Activated CD4-positive, alpha-beta T cell treated with anti-CD3 and anti-CD28 coated beads, Interleukin-2, amount 10 ng/mL, durations not matched to agents 7 days and 5 days (primary cell): ENCODE measurements around the gene DDX56. TPM values are rescaled to one million over a fixed set of nuclear protein-coding genes. Genes with fewer than 3 reads are reported as not detected.
"Not testable (repeated sequence)": the region's sequence is repeated elsewhere in the genome, so short reads cannot be mapped to it uniquely, and the experiment has no call there.

Experiments used
- CTCF ChIA-PET: fragments of 350-600 bp; sonication (Branson Sonifier 250); formaldehyde crosslinking; loops from one replicate; lab custom pipeline; 2021; ENCODE audit warnings: antibody characterized with exemption; lab: Charles Lee
- POLR2A ChIA-PET: fragments of 350-600 bp; sonication (Branson Sonifier 250); formaldehyde crosslinking; loops from one replicate; lab custom pipeline; 2021; ENCODE audit warnings: antibody characterized with exemption; lab: Charles Lee
- DNase-seq: peaks from one replicate; pipeline ENCODE4 v3.0.0-alpha.2; 2020
- H3K27ac Mint-ChIP-seq: one replicate; pipeline ENCODE4 v1.8.0; 2021; ENCODE audit warnings: mild to moderate bottlenecking, moderate library complexity, mixed read lengths
- H3K27me3 Mint-ChIP-seq: one replicate; pipeline ENCODE4 v1.8.0; 2021; ENCODE audit warnings: mixed read lengths
- H3K36me3 Mint-ChIP-seq: one replicate; pipeline ENCODE4 v1.8.0; 2021; ENCODE audit warnings: low read depth, mixed read lengths
- H3K4me1 Mint-ChIP-seq: one replicate; pipeline ENCODE4 v1.8.0; 2021; ENCODE audit warnings: mixed read lengths
- H3K4me3 Mint-ChIP-seq: one replicate; pipeline ENCODE4 v1.8.0; 2021; ENCODE audit warnings: mild to moderate bottlenecking, moderate library complexity, mixed read lengths
- H3K9me3 Mint-ChIP-seq: one replicate; pipeline ENCODE4 v1.8.0; 2021; ENCODE audit warnings: mixed read lengths
- total RNA-seq, 2 experiments: library from RNA; stranded (reverse); gene quantifications; one replicate each; pipeline ENCODE4 v1.2.3, GENCODE V29; 2021

The DDX56 gene
- total RNA-seq, 2 experiments from 2014 or later, result 83.6 to 84.9 TPM

- H3K36me3 Mint-ChIP-seq, H3K4me3 Mint-ChIP-seq, POLR2A ChIA-PET, H3K4me1 Mint-ChIP-seq, H3K27ac Mint-ChIP-seq, DNase-seq, H3K9me3 Mint-ChIP-seq: not testable (repeated sequence)
- CTCF ChIA-PET, result interaction anchor here (0.5 to 1.5 kb wide), 3 partner anchors 13 to 437 kb away, joined by 3 to 5 read pairs (median 3); no protein-coding TSS in a partner anchor
- peaks cover 21% of the 10 kb centered on the region for H3K27me3 Mint-ChIP-seq
Measured at GRCh38 chr7:44552473-44553005, 21.2 kb downstream of the DDX56 start.

DNA sequence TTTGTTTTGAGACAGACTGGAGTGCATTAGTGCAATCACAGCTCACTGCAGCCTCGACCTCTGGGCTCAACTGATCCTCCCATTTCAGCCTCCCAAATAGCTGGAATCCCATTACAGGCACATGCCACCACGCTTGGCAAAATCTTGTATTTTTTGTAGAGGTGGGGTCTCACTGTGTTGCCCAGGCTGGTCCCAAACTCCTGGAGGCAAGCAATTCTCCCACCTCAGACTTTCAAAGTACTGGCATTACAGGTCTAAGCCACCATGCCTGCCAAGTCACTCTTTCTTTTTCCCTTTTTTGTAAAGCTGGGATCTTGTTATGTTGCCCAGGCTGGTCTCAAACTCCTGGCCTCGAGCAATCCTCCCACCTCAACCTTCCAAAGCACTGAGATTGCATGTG lies 24.3 kb downstream of the DDX56 start:
- Mint-ChIP-seq H3K4me1 (peaks cover 7% of the 10 kb centered on the region), H3K27ac (no peak overlapping the region), H3K27me3 (peaks cover 23% of the 10 kb centered on the region), H3K4me3 (no peak overlapping the region), H3K36me3 (no peaks in the 10 kb centered on the region), H3K9me3 (no peaks in the 10 kb centered on the region)
- DNase-seq, result no peak
- ChIA-PET POLR2A (no interaction called here), CTCF (interaction anchor here (1.1 kb wide), 1 partner anchor 15 kb away, joined by 3 read pairs; no protein-coding TSS in a partner anchor)

GRCh38 chr7:44548893-44549292 lies 24.8 kb downstream of the DDX56 start:
- DNase-seq, result no peak
- peaks cover 7% of the 10 kb centered on the region for H3K4me1 Mint-ChIP-seq
- H3K27ac Mint-ChIP-seq, result no peak overlapping the region
- H3K9me3 Mint-ChIP-seq, result no peaks in the 10 kb centered on the region
- POLR2A ChIA-PET, result no interaction called here
- CTCF ChIA-PET, result no interaction called here
- no peaks in the 10 kb centered on the region for H3K36me3 Mint-ChIP-seq
- no peak overlapping the region for H3K4me3 Mint-ChIP-seq
- H3K27me3 Mint-ChIP-seq, result peaks cover 23% of the 10 kb centered on the region

- no peak for DNase-seq
- Mint-ChIP-seq H3K4me1 (peaks cover 7% of the 10 kb centered on the region), H3K36me3 (no peaks in the 10 kb centered on the region), H3K27ac (no peak overlapping the region), H3K27me3 (peaks cover 19% of the 10 kb centered on the region), H3K9me3 (no peaks in the 10 kb centered on the region), H3K4me3 (no peak overlapping the region)
- POLR2A ChIA-PET, result no interaction called here
- CTCF ChIA-PET, result interaction anchor here (0.7 kb wide), 1 partner anchor 20 kb away, joined by 4 read pairs; no protein-coding TSS in a partner anchor
Measured at GRCh38 chr7:44547536-44548231, 26.0 kb downstream of the DDX56 start.

DNA sequence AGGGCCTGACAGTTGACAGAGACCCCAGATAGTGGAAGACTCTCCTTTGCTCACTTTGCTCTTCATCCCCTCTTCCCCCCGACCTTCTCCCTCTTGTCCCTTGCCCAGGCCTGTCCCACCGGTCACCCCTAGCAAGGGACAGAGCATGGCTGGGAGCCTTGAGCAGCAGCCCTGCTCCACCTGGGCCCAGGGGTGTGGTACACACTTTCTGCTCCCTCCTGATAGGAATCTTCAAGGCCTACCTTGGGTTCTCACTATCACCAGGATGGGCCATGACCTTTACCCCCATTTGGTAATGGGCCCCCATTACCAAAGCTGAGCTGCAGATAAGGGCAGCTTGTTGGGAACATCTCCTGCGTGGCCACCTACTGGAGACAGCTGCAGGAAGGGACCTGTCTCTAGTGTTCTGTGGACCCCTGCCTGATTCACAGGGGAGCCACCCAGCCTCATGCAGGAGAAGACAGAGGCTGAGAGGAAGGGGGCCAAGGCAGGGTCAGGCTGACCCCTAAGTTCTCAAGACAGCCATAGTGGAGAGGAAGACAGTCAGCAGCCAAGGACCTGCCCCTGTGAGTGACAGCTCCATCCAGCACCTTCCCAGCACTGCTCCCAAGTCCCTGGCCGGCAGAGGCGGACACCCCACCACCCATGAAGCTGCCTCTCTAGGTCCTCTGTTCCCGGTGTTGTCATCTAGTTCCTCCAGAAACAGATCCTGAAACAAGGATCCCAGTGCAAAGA lies 31.7 kb downstream of the DDX56 start:
- H3K4me3 Mint-ChIP-seq, result no peak overlapping the region
- CTCF ChIA-PET, result interaction anchor here (1.5 kb wide), 1 partner anchor 26 kb away, joined by 3 read pairs; no protein-coding TSS in a partner anchor
- no peak overlapping the region for H3K27ac Mint-ChIP-seq
- H3K27me3 Mint-ChIP-seq, result no peaks in the 10 kb centered on the region
- POLR2A ChIA-PET, result no interaction called here
- no peak for DNase-seq
- H3K4me1 Mint-ChIP-seq, result no peaks in the 10 kb centered on the region
- H3K9me3 Mint-ChIP-seq, result no peaks in the 10 kb centered on the region
- no peaks in the 10 kb centered on the region for H3K36me3 Mint-ChIP-seq

GRCh38 chr7:44541028-44541869 lies 32.5 kb downstream of the DDX56 start, which contains the start of gene NPC1L1:
NPC1L1 (minus strand) TSS chr7:44541330; CDS start chr7:44541259, 71 bp downstream.
- no peaks in the 10 kb centered on the region for H3K9me3 Mint-ChIP-seq
- H3K27ac Mint-ChIP-seq, result no peak within 1 kb of the TSS
- no peaks in the 10 kb centered on the region for H3K36me3 Mint-ChIP-seq
- no peaks in the 10 kb centered on the region for H3K4me1 Mint-ChIP-seq
- ChIA-PET CTCF (interaction anchor here (0.6 to 1.5 kb wide), 2 partner anchors 27 to 92 kb away, joined by 3 read pairs; no protein-coding TSS in a partner anchor), POLR2A (no interaction called here)
- H3K27me3 Mint-ChIP-seq, result no peaks in the 10 kb centered on the region
- no peak for DNase-seq
- H3K4me3 Mint-ChIP-seq, result no peak within 1 kb of the TSS

- Mint-ChIP-seq H3K36me3 (no peaks in the 10 kb centered on the region), H3K4me3 (no peak overlapping the region), H3K27me3 (no peaks in the 10 kb centered on the region), H3K4me1 (no peaks in the 10 kb centered on the region), H3K9me3 (no peaks in the 10 kb centered on the region), H3K27ac (no peak overlapping the region)
- no peak for DNase-seq
- ChIA-PET CTCF (no interaction called here), POLR2A (no interaction called here)
Measured at GRCh38 chr7:44540592-44541027, 33.1 kb downstream of the DDX56 start.

GRCh38 chr7:44539669-44540506 lies 33.8 kb downstream of the DDX56 start:
- Mint-ChIP-seq H3K4me1 (no peaks in the 10 kb centered on the region), H3K4me3 (no peak overlapping the region), H3K27ac (no peak overlapping the region), H3K36me3 (no peaks in the 10 kb centered on the region), H3K27me3 (no peaks in the 10 kb centered on the region), H3K9me3 (no peaks in the 10 kb centered on the region)
- ChIA-PET CTCF (no interaction called here), POLR2A (no interaction called here)
- DNase-seq, result no peak

DNA sequence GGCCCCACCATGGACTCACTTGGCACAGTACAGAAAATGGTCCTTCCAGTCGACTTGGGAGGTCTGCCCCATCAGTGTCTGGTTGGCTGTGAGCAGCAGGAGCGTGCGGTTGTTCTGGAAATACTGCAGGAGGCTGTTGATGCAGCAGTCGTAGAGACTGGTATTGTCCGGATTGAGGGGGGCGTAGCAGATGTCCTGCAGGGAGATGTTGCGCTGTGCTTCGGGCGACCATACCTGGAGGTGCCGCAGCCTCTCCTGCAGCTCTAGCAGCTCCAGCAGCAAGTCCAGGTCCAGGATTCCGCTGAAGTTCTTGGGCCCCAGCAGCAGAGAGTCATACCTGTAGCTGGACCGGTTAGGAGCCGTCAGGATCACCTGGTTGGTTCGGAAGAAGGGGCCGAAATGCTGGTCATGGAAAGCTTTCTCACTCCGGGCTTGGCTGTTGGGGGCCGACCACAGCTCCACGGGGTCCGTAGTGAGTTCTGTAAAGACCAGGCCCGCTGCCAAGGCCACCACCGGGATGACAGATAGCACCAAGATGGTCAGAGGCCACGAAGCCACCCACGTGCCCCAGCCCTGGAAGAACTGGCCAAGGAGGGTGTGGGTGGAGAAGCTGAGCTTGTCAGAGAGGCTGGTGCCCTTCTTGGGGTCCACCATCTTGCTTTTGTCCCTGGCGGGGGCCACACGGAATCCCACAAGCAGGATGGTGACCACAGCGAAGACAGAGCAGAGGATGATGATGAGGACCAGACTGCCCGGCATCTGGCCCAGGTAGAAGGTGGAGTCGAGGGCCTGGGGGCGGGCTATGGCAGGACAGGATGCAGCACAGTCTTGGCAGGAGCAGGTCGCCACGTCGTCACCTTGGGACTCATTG lies 34.7 kb downstream of the DDX56 start:
- Mint-ChIP-seq H3K27ac (peak overlapping the region; percentile 50), H3K9me3 (no peaks in the 10 kb centered on the region), H3K4me3 (no peak overlapping the region), H3K27me3 (no peaks in the 10 kb centered on the region), H3K36me3 (no peaks in the 10 kb centered on the region), H3K4me1 (no peaks in the 10 kb centered on the region)
- ChIA-PET POLR2A (no interaction called here), CTCF (interaction anchor here (0.6 kb wide), 1 partner anchor 167 kb away, joined by 3 read pairs; no protein-coding TSS in a partner anchor)
- DNase-seq, result no peak

DNA sequence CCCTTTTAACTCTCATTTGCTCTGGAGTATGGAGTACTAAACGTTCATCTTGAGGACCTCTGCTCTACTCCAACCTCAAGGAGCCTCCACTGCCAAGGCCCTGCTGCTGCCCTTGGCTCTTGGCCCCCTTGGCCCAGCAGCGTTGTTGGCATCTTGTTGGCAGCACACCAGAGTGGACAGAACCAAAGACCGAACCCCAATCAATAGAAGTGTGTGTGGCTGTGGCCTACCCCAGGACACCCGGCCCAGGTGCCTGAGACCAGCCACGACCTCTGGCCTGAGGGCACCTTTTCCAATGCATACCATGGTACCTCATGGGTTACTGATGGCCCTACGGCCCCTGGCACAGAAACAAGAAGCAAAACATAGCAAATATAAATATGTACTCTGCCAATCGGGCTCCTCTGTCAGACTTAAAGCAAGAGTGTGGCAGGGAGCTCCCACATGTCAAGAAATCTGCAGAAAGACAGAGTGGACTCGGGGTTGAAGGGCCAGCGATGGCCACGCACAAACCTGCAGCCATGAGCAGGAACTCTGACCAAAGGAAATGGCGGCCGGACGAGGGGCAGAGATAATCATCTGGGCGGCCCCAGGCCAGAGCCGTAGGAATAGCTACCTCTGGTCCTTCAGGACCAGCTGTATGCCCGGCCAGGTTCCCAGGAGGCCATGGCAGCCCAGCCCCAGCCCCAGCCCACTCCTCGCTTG lies 35.5 kb downstream of the DDX56 start:
- no peaks in the 10 kb centered on the region for H3K36me3 Mint-ChIP-seq
- no peaks in the 10 kb centered on the region for H3K27me3 Mint-ChIP-seq
- no peaks in the 10 kb centered on the region for H3K4me1 Mint-ChIP-seq
- no peaks in the 10 kb centered on the region for H3K9me3 Mint-ChIP-seq
- DNase-seq, result no peak
- POLR2A ChIA-PET, result no interaction called here
- no peak overlapping the region for H3K27ac Mint-ChIP-seq
- CTCF ChIA-PET, result interaction anchor here (1.1 kb wide), 1 partner anchor 34 kb away, joined by 3 read pairs; no protein-coding TSS in a partner anchor
- no peak overlapping the region for H3K4me3 Mint-ChIP-seq
